Heart left ventricle (tissue), 16 donors: ENCODE results near the gene SAMD4B. TPM values are rescaled to one million over a fixed set of nuclear protein-coding genes. Genes with fewer than 3 reads are reported as not detected.

Experiments
- ATAC-seq, 4 donors: fragments of 200-7000 bp; cut with Tn5 transposase; one replicate each; pipeline ENCODE4 v1.9.1; 2020 to 2022; ENCODE audit warnings: moderate library complexity in 4 of 4, mild to moderate bottlenecking in 3 of 4, moderate number of reproducible peaks in 1 of 4
- DNase-seq, 5 donors: peaks; one replicate each; pipeline ENCODE4 v3.0.0-alpha.2; 2020
- H3K27ac ChIP-seq, 12 donors: fragments of 200-600 bp; sonication (generic) in 4 of 12; one replicate each; pipeline versions ENCODE4 v1.5.0 to v1.8.0; 2016 to 2022; ENCODE audit warnings: mild to moderate bottlenecking in 2 of 12
- H3K27me3 ChIP-seq, 9 donors: fragments of 200-600 bp; sonication (generic) in 2 of 9; one replicate each; pipeline versions ENCODE4 v1.5.1 to v1.8.0; 2016 to 2022; ENCODE audit warnings: mild to moderate bottlenecking in 3 of 9
- H3K36me3 ChIP-seq, 9 donors: fragments of 200-600 bp; sonication (generic) in 2 of 9; one replicate each; pipeline versions ENCODE4 v1.5.0 to v1.8.0; 2018 to 2022; ENCODE audit warnings: mild to moderate bottlenecking in 2 of 9
- H3K4me1 ChIP-seq, 12 donors: fragments of 200-600 bp; sonication (generic) in 4 of 12; one replicate each; pipeline versions ENCODE4 v1.5.0 to v1.8.0; 2016 to 2022; ENCODE audit warnings: mild to moderate bottlenecking in 3 of 12
- H3K4me3 ChIP-seq, 12 donors: fragments of 200-600 bp; sonication (generic) in 4 of 12; one replicate each; pipeline versions ENCODE4 v1.5.0 to v1.8.0; 2017 to 2022; ENCODE audit warnings: mild to moderate bottlenecking in 9 of 12, moderate library complexity in 4 of 12
- H3K9me3 ChIP-seq, 12 donors: fragments of 200-600 bp; sonication (generic) in 4 of 12; one replicate each; pipeline versions ENCODE4 v1.5.0 to v1.8.0; 2016 to 2022; ENCODE audit warnings: mild to moderate bottlenecking in 1 of 12
- POLR2A ChIP-seq, 2 donors: fragments of 450-650 bp; IDR thresholded peaks; one replicate each; pipeline ENCODE4 v1.6.1; 2017; ENCODE audit warnings: antibody characterized with exemption in 2 of 2, mild to moderate bottlenecking in 2 of 2, moderate library complexity in 2 of 2
- WGBS, 4 donors: extraction: QIAGEN DNeasy Blood & Tissue Kit in 2 of 4; methylation state at CpG; one replicate each; pipeline versions ENCODE4 v1.1.5 to v1.1.7; 2013 to 2018; 5-methylcytosine and 5-hydroxymethylcytosine counted together
- intact Hi-C, 10 donors: fragments of 100-400 bp; cut with DNase I; formaldehyde crosslinking; loops; one replicate each; pipeline versions ENCODE4 v1.11.1 to v1.14.2; 2022
- polyA plus RNA-seq, 2 donors: library from polyadenylated mRNA; stranded (reverse); fragments of 200-250 nt; gene quantifications; one replicate each; pipeline ENCODE4 v1.2.3, GENCODE V29; 2013
- total RNA-seq, 9 donors: library from RNA; depleted of rRNA in 2 of 9; stranded (reverse); fragments of >200 nt in 2 of 9; fragmentation: NEBNext Ultra II Directional in 3 of 9; extraction: Animal tissue kit (Norgen Biotek cat#: 25700) in 3 of 9; gene quantifications; one replicate each; pipeline versions ENCODE4 v1.1.0 to v1.2.4, GENCODE V29; 2016 to 2023
- TF ChIP-seq, protein P1 (sequence below), 12 donors: fragments of 200-600 bp; sonication (generic) in 4 of 12; IDR thresholded peaks; one replicate each; pipeline versions ENCODE4 v1.5.0 to v1.8.0; 2018 to 2022; ENCODE audit warnings: antibody characterized with exemption in 12 of 12, mild to moderate bottlenecking in 5 of 12
- donor health status: ischemic (EF 13 %, LVEDD 7.1; RV severe dilation, severe dysfunction).
- donor health status: healthy with polysubstance abuse.
- donor health status: DM: no; HTN: yes; CAD: no.
- donor health status: DM: no; HTN: no; CAD: no.
- donor health status: ischemic (EF 25% LVEDD 6.9; RV normal size, moderate dysfunction).
- donor health status: ischemic (EF 25% LVEDD 5.7; RV mildly dilated, moderate dysfunction).
- donor health status: healthy.
- donor health status: DM: yes; HTN: yes; CAD: no.
- donor health status: ischemic (EF 35%, LVEDD 5.7; RV mildly dilated, moderate dysfunction).
- donor health status: nonischemic (EF 11% LVEDD 7.7; RV severe dilation, severe dysfunction).
- donor health status: DM: yes; HTN: yes; CAD: no.
- donor health status: PGD.
- donor health status: ischemic (EF 29% LVEDD 5.4; RV normal size, mild dysfunction).
- donor health status: nonischemic (EF 23%, LVEDD 6.1; RV moderate dilation, normal function).

Gene SAMD4B
- total and polyA plus RNA-seq, 11 donors, result 34.9 to 101 (median 54.4) TPM

DNA sequence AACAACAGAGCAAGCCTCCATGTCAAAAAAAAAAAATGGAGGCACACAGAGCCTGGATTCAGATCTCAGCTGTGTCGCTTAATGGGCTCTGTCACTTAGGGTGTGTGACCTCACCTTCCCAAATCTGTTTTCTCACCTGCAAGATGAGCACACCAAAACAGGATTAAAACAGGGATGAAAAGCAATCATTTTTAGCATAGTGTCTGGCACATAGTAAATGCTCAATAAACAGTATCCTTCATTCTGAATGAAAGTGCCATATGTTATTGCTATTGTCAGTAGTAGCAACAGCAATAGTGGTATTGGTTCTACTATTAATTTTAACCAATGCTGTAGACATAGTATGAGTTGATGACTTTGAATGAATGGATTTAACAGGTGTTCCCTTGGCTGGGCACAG is 23.3 kb downstream of the SAMD4B start:
- Histone ChIP-seq H3K27me3 (no peaks in the 10 kb centered on the region), H3K9me3 (no peaks in the 10 kb centered on the region), H3K4me3 (no peak overlapping the region), H3K27ac (no peak overlapping the region), H3K4me1 (peaks cover 0 to 25% (median 9%) of the 10 kb centered on the region in 12 donors), H3K36me3 (peaks cover 2 to 91% (median 69%) of the 10 kb centered on the region in 9 donors)
- DNase-seq (no peak), ATAC-seq (no peak)
- TF ChIP-seq POLR2A (IDR thresholded peaks at IDR 0.05), result no peak
- TF ChIP-seq, protein P1, sequence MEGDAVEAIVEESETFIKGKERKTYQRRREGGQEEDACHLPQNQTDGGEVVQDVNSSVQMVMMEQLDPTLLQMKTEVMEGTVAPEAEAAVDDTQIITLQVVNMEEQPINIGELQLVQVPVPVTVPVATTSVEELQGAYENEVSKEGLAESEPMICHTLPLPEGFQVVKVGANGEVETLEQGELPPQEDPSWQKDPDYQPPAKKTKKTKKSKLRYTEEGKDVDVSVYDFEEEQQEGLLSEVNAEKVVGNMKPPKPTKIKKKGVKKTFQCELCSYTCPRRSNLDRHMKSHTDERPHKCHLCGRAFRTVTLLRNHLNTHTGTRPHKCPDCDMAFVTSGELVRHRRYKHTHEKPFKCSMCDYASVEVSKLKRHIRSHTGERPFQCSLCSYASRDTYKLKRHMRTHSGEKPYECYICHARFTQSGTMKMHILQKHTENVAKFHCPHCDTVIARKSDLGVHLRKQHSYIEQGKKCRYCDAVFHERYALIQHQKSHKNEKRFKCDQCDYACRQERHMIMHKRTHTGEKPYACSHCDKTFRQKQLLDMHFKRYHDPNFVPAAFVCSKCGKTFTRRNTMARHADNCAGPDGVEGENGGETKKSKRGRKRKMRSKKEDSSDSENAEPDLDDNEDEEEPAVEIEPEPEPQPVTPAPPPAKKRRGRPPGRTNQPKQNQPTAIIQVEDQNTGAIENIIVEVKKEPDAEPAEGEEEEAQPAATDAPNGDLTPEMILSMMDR (IDR thresholded peaks at IDR 0.05), result no peak
- intact Hi-C loops, result no loop called here
- 100% methylated on average over 1 of the region's 1 CpG for WGBS, 4 donors

DNA sequence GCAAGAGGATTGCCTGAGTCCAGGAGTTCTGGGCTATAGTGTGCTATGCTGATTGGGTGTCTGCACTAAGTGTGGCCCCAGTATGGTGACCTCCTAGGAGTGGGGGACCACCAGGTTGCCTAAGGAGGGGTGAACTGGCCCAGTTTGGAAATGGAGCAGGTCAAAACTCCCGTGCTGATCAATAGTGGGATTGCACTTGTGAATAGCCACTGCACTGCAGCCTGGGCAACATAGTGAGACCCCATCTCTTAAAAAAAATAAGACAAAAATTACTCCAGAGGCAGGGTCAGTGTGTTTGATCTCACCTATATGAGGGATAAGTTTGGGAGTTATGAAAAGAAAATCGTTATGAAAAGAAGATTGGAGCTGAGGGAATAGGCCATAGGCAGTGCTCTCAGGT is 27.0 kb downstream of the SAMD4B start:
- H3K27ac ChIP-seq, result no peak overlapping the region
- no peak for TF ChIP-seq POLR2A (IDR thresholded peaks at IDR 0.05)
- TF ChIP-seq, protein P1 (IDR thresholded peaks at IDR 0.05), result no peak
- no peaks in the 10 kb centered on the region for H3K27me3 ChIP-seq
- WGBS, 4 donors, result 85 to 91% (median 89%) methylated on average over 2 of the region's 2 CpGs
- peaks cover 2 to 68% (median 56%) of the 10 kb centered on the region in 9 donors for H3K36me3 ChIP-seq
- intact Hi-C loops, result no loop called here
- DNase-seq (no peak), ATAC-seq (no peak)
- H3K4me1 ChIP-seq, result peaks cover 6 to 29% (median 21%) of the 10 kb centered on the region in 12 donors
- no peak overlapping the region for H3K4me3 ChIP-seq
- no peaks in the 10 kb centered on the region for H3K9me3 ChIP-seq

DNA sequence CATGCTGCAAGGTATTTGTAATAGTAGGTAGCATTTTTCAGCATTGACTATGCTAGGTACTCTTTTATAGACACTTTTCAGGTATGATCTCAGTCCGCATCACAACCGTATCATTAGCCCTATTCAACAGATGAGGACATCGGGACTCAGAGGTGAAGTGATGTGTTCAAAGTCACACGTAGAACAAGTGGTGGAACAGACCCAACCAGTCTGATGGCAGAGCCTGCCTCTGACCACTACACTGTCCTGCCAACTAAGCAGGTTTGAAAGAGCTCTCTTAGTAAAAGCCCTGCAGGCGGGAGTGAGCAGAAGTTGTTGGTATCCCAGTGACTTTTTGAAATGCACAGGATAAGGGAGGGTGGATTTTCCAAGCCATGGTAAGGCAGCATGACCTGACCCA is 28.5 kb downstream of the SAMD4B start:
- H3K9me3 ChIP-seq, result no peaks in the 10 kb centered on the region
- H3K27ac ChIP-seq, result no peak overlapping the region
- no peak for ATAC-seq
- intact Hi-C loops, result no loop called here
- H3K27me3 ChIP-seq, result no peaks in the 10 kb centered on the region
- peaks cover 6 to 27% (median 21%) of the 10 kb centered on the region in 12 donors for H3K4me1 ChIP-seq
- H3K4me3 ChIP-seq, result no peak overlapping the region
- 90 to 95% (median 95%) methylated on average over 5 of the region's 5 CpGs for WGBS, 4 donors
- H3K36me3 ChIP-seq, result peaks cover 2 to 68% (median 62%) of the 10 kb centered on the region in 9 donors
- no peak for TF ChIP-seq POLR2A (IDR thresholded peaks at IDR 0.05)
- TF ChIP-seq, protein P1 (IDR thresholded peaks at IDR 0.05), result no peak
- DNase-seq, result no peak

DNA sequence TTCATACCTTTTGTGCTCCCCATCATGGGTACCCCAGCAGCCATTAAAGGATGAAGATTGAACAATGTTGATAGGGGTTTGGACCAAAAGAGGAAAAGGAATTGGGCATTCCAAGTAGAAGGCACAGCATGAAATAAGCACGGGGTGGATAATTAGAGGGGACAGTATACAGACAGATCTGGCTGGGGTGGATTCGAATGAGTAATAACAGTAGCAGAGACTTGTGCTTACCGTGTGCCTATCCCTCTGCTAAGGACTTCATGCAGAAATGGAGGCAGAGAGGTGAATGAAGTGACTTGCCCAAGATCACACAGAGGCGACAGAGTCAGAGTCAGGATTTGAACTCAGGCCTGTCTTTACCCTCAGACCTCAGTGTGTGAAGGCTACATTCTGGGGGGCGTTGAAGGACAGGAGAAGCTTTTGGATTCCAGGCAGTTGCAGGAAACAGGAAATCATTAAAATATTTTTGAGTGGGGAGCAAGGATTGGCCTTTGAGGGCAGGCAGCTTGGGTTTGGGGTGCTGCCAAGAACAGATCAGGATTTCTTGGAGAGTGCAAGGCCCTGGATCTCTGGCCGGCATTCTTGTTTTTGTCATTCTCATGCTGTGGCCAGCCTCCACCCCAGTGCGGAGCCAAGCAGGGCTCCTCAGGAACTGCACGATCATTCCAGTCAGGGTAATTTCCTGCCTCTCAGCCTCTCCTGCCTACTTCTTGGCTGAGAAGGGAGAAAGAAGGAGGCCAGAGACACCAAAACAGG is 30.0 kb downstream of the SAMD4B start:
- TF ChIP-seq POLR2A (IDR thresholded peaks at IDR 0.05), result no peak
- TF ChIP-seq, protein P1 (IDR thresholded peaks at IDR 0.05), result no peak
- Histone ChIP-seq H3K36me3 (peaks cover 2 to 81% (median 65%) of the 10 kb centered on the region in 9 donors), H3K27ac (peak overlapping the region; percentile 74 to 97 (median 88)), H3K9me3 (no peaks in the 10 kb centered on the region), H3K4me1 (peaks cover 6 to 27% (median 21%) of the 10 kb centered on the region in 12 donors), H3K27me3 (no peaks in the 10 kb centered on the region), H3K4me3 (peak overlapping the region in 2 of 12 donors; percentile 2 to 15)
- WGBS, 4 donors, result 27 to 38% (median 33%) methylated on average over 8 of the region's 8 CpGs
- DNase-seq (peak; percentile 82 to 89 (median 88)), ATAC-seq (peak; percentile 91 to 96 (median 94))
- intact Hi-C loops, result no loop called here
